ENCODE data around the gene B3GNT7.

Gene B3GNT7

DNA sequence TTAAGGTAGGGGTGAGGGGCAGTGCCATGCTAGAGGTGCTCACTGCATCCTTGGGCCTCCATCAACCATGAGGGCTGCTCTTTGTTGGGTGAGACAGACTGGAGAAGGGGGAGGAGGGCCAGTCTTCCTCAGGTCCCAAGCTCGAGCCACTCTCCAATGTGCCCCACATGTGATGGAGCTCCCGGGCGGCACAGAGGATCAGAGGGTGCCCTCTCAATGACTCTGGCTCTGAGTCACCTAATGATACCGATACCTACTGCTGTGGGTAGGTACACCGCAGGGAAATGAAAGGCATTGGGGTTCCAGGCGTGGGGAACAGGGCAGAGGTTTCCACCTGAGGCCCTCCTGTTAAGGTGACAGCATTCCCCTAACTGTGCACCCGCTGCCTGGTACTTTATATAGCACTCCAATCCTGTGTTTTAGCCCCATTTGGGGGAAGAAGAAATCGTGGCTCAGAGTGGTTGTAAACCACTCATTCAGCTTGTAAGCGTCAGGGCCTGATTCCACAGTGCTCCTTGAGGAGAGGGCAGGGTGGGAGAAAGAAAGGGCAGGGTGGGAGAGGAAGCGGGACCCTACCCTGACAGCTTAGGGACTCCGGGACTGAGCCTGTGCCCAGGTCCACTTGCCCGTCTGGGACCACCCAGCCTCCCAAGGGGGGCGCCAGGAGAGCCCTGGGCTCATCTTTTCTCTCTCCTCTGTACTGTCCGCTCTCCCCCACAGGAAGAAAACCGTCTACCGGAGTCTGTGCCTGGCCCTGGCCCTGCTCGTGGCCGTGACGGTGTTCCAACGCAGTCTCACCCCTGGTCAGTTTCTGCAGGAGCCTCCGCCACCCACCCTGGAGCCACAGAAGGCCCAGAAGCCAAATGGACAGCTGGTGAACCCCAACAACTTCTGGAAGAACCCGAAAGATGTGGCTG is 1.8 kb downstream of the B3GNT7 start:
- Histone ChIP-seq H3K9me3 (replicated peaks in 1 of 2; ENCODE audit: control insufficient read depth in 2 of 2, insufficient read depth in 1 of 2, low read depth in 1 of 2, low read length in 2 of 2) (peaks cover 4 to 6% of the 10 kb centered on the region in 2 donors), H3K79me1 (ENCODE audit: low read depth, low read length) (no peaks in the 10 kb centered on the region), H4K91ac (ENCODE audit: low read depth, low read length, poor library complexity) (no peak overlapping the region), H3K23ac (ENCODE audit: low read depth, low read length, poor library complexity) (no peak overlapping the region), H4K8ac (ENCODE audit: low read depth, low read length) (no peak overlapping the region), H3K9ac (ENCODE audit: low read depth, low read length, poor library complexity) (no peak overlapping the region), H2BK5ac (ENCODE audit: low read length) (no peak overlapping the region), H2BK120ac (ENCODE audit: low read depth, low read length) (no peak overlapping the region), H2BK12ac (ENCODE audit: low read length) (peak overlapping the region; percentile 22), H3K27me3 (ENCODE audit: control insufficient read depth in 3 of 3, insufficient read depth in 3 of 3, low read depth in 1 of 3, low read length in 3 of 3) (peaks cover 6 to 59% (median 29%) of the 10 kb centered on the region in 3 experiments), H3K18ac (ENCODE audit: low read length) (no peak overlapping the region), H2BK15ac (ENCODE audit: low read length) (peak overlapping the region; percentile 49), H2AK5ac (ENCODE audit: low read depth, low read length) (peak overlapping the region; percentile 94), H2AFZ (ENCODE audit: low read length) (no peak overlapping the region), H3K4ac (ENCODE audit: low read length) (peak overlapping the region; percentile 84), H3K36me3 (replicated peaks in 1 of 2; ENCODE audit: control insufficient read depth in 2 of 2, insufficient read depth in 2 of 2, low read length in 2 of 2) (no peaks in the 10 kb centered on the region), H3K4me2 (ENCODE audit: insufficient read depth, low read length, poor library complexity, severe bottlenecking) (no peak overlapping the region), H3K4me3 (ENCODE audit: low read length in 2 of 2) (no peak overlapping the region), H3K4me1 (ENCODE audit: control insufficient read depth in 2 of 2, insufficient read depth in 1 of 2, low read depth in 1 of 2, low read length in 2 of 2) (peaks cover 7 to 14% of the 10 kb centered on the region in 2 donors), H3K14ac (ENCODE audit: low read length) (peak overlapping the region; percentile 56), H3K27ac (replicated peaks; ENCODE audit: low read length) (no peak overlapping the region)
- no peak for DNase-seq (ENCODE audit: low spot score)
- no CpG with 5 or more reads among the region's 22 CpGs for WGBS, 2 donors (ENCODE audit: extremely low coverage in 2 of 2, insufficient read length in 2 of 2, insufficient replicate concordance in 1 of 2)

DNA sequence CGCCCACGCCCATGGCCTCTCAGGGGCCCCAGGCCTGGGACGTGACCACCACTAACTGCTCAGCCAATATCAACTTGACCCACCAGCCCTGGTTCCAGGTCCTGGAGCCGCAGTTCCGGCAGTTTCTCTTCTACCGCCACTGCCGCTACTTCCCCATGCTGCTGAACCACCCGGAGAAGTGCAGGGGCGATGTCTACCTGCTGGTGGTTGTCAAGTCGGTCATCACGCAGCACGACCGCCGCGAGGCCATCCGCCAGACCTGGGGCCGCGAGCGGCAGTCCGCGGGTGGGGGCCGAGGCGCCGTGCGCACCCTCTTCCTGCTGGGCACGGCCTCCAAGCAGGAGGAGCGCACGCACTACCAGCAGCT is 2.4 kb downstream of the B3GNT7 start:
- H2AFZ ChIP-seq (ENCODE audit: low read length) = no peak overlapping the region
- H3K14ac ChIP-seq (ENCODE audit: low read length) = peak overlapping the region; percentile 38
- peak overlapping the region; percentile 22 for H2BK12ac ChIP-seq (ENCODE audit: low read length)
- H3K9ac ChIP-seq (ENCODE audit: low read depth, low read length, poor library complexity) = no peak overlapping the region
- peaks cover 7 to 12% of the 10 kb centered on the region in 2 donors for H3K4me1 ChIP-seq (ENCODE audit: control insufficient read depth in 2 of 2, insufficient read depth in 1 of 2, low read depth in 1 of 2, low read length in 2 of 2)
- no peak overlapping the region for H3K4me3 ChIP-seq (ENCODE audit: low read length in 2 of 2)
- peak overlapping the region; percentile 3 for H3K18ac ChIP-seq (ENCODE audit: low read length)
- H2BK120ac ChIP-seq (ENCODE audit: low read depth, low read length) = no peak overlapping the region
- H3K9me3 ChIP-seq (replicated peaks in 1 of 2; ENCODE audit: control insufficient read depth in 2 of 2, insufficient read depth in 1 of 2, low read depth in 1 of 2, low read length in 2 of 2) = peaks cover 4 to 6% of the 10 kb centered on the region in 2 donors
- no peaks in the 10 kb centered on the region for H3K36me3 ChIP-seq (replicated peaks in 1 of 2; ENCODE audit: control insufficient read depth in 2 of 2, insufficient read depth in 2 of 2, low read length in 2 of 2)
- H3K79me1 ChIP-seq (ENCODE audit: low read depth, low read length) = no peaks in the 10 kb centered on the region
- H2BK5ac ChIP-seq (ENCODE audit: low read length) = no peak overlapping the region
- peak overlapping the region; percentile 31 for H3K23ac ChIP-seq (ENCODE audit: low read depth, low read length, poor library complexity)
- H3K27me3 ChIP-seq (ENCODE audit: control insufficient read depth in 3 of 3, insufficient read depth in 3 of 3, low read depth in 1 of 3, low read length in 3 of 3) = peaks cover 6 to 62% (median 29%) of the 10 kb centered on the region in 3 experiments
- no CpG with 5 or more reads among the region's 28 CpGs for WGBS, 2 donors (ENCODE audit: extremely low coverage in 2 of 2, insufficient read length in 2 of 2, insufficient replicate concordance in 1 of 2)
- DNase-seq (ENCODE audit: low spot score) = no peak
- no peak overlapping the region for H3K4ac ChIP-seq (ENCODE audit: low read length)
- H3K4me2 ChIP-seq (ENCODE audit: insufficient read depth, low read length, poor library complexity, severe bottlenecking) = no peak overlapping the region
- H2BK15ac ChIP-seq (ENCODE audit: low read length) = no peak overlapping the region
- H2AK5ac ChIP-seq (ENCODE audit: low read depth, low read length) = peak overlapping the region; percentile 63
- no peak overlapping the region for H3K27ac ChIP-seq (replicated peaks; ENCODE audit: low read length)
- H4K91ac ChIP-seq (ENCODE audit: low read depth, low read length, poor library complexity) = no peak overlapping the region
- H4K8ac ChIP-seq (ENCODE audit: low read depth, low read length) = no peak overlapping the region

DNA sequence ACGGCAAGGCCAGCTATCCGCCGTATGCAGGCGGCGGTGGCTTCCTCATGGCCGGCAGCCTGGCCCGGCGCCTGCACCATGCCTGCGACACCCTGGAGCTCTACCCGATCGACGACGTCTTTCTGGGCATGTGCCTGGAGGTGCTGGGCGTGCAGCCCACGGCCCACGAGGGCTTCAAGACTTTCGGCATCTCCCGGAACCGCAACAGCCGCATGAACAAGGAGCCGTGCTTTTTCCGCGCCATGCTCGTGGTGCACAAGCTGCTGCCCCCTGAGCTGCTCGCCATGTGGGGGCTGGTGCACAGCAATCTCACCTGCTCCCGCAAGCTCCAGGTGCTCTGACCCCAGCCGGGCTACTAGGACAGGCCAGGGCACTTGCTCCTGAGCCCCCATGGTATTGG is 3.1 kb downstream of the B3GNT7 start:
- no peak overlapping the region for H3K27ac ChIP-seq (replicated peaks; ENCODE audit: low read length)
- WGBS, 2 donors (ENCODE audit: extremely low coverage in 2 of 2, insufficient read length in 2 of 2, insufficient replicate concordance in 1 of 2) = no CpG with 5 or more reads among the region's 27 CpGs

More for the DNA sequence above, 3.1 kb downstream of the B3GNT7 start:
- no peak overlapping the region for H3K23ac ChIP-seq (ENCODE audit: low read depth, low read length, poor library complexity)
- H3K36me3 ChIP-seq (replicated peaks in 1 of 2; ENCODE audit: control insufficient read depth in 2 of 2, insufficient read depth in 2 of 2, low read length in 2 of 2) = no peaks in the 10 kb centered on the region
- H3K18ac ChIP-seq (ENCODE audit: low read length) = no peak overlapping the region
- H2BK12ac ChIP-seq (ENCODE audit: low read length) = no peak overlapping the region
- H4K91ac ChIP-seq (ENCODE audit: low read depth, low read length, poor library complexity) = no peak overlapping the region
- no peak for DNase-seq (ENCODE audit: low spot score)
- no peaks in the 10 kb centered on the region for H3K79me1 ChIP-seq (ENCODE audit: low read depth, low read length)
- H3K4ac ChIP-seq (ENCODE audit: low read length) = no peak overlapping the region
- peak overlapping the region; percentile 81 for H2BK15ac ChIP-seq (ENCODE audit: low read length)
- no peak overlapping the region for H3K9ac ChIP-seq (ENCODE audit: low read depth, low read length, poor library complexity)
- no peak overlapping the region for H2BK120ac ChIP-seq (ENCODE audit: low read depth, low read length)
- peaks cover 4 to 6% of the 10 kb centered on the region in 2 donors for H3K9me3 ChIP-seq (replicated peaks in 1 of 2; ENCODE audit: control insufficient read depth in 2 of 2, insufficient read depth in 1 of 2, low read depth in 1 of 2, low read length in 2 of 2)
- no peak overlapping the region for H3K4me2 ChIP-seq (ENCODE audit: insufficient read depth, low read length, poor library complexity, severe bottlenecking)
- H2BK5ac ChIP-seq (ENCODE audit: low read length) = no peak overlapping the region
- H2AK5ac ChIP-seq (ENCODE audit: low read depth, low read length) = peak overlapping the region; percentile 68
- peak overlapping the region; percentile 71 for H3K14ac ChIP-seq (ENCODE audit: low read length)
- no peak overlapping the region for H4K8ac ChIP-seq (ENCODE audit: low read depth, low read length)
- H3K4me1 ChIP-seq (ENCODE audit: control insufficient read depth in 2 of 2, insufficient read depth in 1 of 2, low read depth in 1 of 2, low read length in 2 of 2) = peaks cover 6 to 10% of the 10 kb centered on the region in 2 donors
- H3K4me3 ChIP-seq (ENCODE audit: low read length in 2 of 2) = no peak overlapping the region
- peaks cover 6 to 61% (median 29%) of the 10 kb centered on the region in 3 experiments for H3K27me3 ChIP-seq (ENCODE audit: control insufficient read depth in 3 of 3, insufficient read depth in 3 of 3, low read depth in 1 of 3, low read length in 3 of 3)
- H2AFZ ChIP-seq (ENCODE audit: low read length) = no peak overlapping the region
